Left ventricle myocardium inferior (tissue), 1 donor: ENCODE results near the gene INSIG1. TPM values are rescaled to one million over a fixed set of nuclear protein-coding genes. Genes with fewer than 3 reads are reported as not detected.

ENCODE experiments used
- DNase-seq: peaks from one replicate; pipeline ENCODE4 v3.0.0-alpha.2; 2020
- H3K27ac ChIP-seq: fragments of 200-600 bp; replicated peaks from 2 replicates; pipeline ENCODE4 v1.8.0; 2021
- H3K27me3 ChIP-seq: fragments of 200-600 bp; 2 replicates; pipeline ENCODE4 v1.8.0; 2021; ENCODE audit warnings: low read depth
- H3K36me3 ChIP-seq: fragments of 200-600 bp; 2 replicates; pipeline ENCODE4 v1.8.0; 2021
- H3K4me1 ChIP-seq: fragments of 200-600 bp; 2 replicates; pipeline ENCODE4 v1.8.0; 2021
- H3K4me3 ChIP-seq: fragments of 200-600 bp; 2 replicates; pipeline ENCODE4 v1.8.0; 2021; ENCODE audit warnings: mild to moderate bottlenecking, moderate library complexity
- H3K9me3 ChIP-seq: fragments of 200-600 bp; replicated peaks from 2 replicates; pipeline ENCODE4 v1.8.0; 2021
- intact Hi-C: fragments of 100-400 bp; cut with micrococcal nuclease; formaldehyde crosslinking; loops from one replicate; pipeline ENCODE4 v1.11.0; 2022
- total RNA-seq: library from RNA; stranded (reverse); fragmentation: NEBNext Ultra II Directional; extraction: Animal tissue kit (Norgen Biotek cat#: 25700); gene quantifications from one replicate; pipeline ENCODE4 v1.2.1, GENCODE V29; 2021
- TF ChIP-seq, protein P1 (sequence below): fragments of 200-600 bp; IDR thresholded peaks from 2 replicates; pipeline ENCODE4 v1.8.0; 2021; ENCODE audit warnings: antibody characterized with exemption, mild to moderate bottlenecking, borderline replicate concordance
- donor health status: DM: no; HTN: yes; CAD: no; lungs with severe emphysema.

INSIG1 gene
- total RNA-seq, 1 donor from 2014 or later, result 7.5 TPM

DNA sequence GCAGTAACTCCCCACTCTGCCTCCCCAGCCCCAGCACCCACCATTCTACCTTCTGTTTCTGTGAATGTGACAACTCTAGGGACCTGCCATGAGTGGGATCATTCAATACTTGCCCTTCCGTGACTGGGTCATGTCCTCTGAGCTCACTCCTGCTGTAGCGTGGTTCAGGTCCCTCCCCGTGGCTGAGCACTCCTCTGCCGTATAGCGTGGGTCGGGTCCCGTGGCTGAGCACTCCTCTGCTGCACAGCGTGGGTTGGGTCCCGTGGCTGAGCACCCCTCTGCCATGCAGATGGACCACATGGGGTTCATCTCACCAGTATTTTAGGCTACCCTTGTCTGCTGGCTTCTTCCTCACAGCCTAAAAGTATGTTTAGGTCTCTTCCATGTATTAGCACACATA is 43.0 kb downstream of the INSIG1 start:
- H3K4me1 ChIP-seq, result peaks cover 10% of the 10 kb centered on the region

DNA sequence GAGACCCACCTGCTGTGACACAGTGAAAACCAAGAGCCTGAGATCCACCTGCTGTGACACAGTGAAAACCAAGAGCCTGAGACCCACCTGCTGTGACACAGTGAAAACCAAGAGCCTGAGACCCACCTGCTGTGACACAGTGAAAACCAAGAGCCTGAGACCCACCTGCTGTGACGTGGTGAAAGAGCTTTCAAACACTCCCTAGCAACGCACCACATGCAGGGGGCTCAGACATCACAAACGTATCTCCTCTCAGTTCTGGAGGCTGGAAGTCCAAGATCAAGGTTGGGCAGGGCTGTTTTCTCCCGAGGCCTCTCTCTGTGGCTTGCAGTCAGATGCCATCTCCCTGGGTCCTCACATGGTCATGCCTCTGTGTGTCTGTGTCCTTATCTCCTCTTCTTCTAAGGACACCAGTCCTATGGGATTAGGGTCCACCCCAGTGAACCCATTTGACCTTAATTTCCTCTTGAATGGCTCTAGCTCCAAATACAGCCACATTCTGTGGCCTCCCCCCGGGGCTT is 43.8 kb downstream of the INSIG1 start:
- H3K27me3 ChIP-seq, result peaks cover 82% of the 10 kb centered on the region

More for the DNA sequence above, 43.0 kb downstream of the INSIG1 start:
- intact Hi-C loops, result loop anchor here (5.0 to 10.0 kb wide), 2 partner anchors 148 to 416 kb away; no protein-coding TSS in a partner anchor
- TF ChIP-seq, protein P1, sequence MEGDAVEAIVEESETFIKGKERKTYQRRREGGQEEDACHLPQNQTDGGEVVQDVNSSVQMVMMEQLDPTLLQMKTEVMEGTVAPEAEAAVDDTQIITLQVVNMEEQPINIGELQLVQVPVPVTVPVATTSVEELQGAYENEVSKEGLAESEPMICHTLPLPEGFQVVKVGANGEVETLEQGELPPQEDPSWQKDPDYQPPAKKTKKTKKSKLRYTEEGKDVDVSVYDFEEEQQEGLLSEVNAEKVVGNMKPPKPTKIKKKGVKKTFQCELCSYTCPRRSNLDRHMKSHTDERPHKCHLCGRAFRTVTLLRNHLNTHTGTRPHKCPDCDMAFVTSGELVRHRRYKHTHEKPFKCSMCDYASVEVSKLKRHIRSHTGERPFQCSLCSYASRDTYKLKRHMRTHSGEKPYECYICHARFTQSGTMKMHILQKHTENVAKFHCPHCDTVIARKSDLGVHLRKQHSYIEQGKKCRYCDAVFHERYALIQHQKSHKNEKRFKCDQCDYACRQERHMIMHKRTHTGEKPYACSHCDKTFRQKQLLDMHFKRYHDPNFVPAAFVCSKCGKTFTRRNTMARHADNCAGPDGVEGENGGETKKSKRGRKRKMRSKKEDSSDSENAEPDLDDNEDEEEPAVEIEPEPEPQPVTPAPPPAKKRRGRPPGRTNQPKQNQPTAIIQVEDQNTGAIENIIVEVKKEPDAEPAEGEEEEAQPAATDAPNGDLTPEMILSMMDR, result no peak
- DNase-seq, result no peak
- Histone ChIP-seq H3K27ac (no peak overlapping the region), H3K36me3 (no peaks in the 10 kb centered on the region), H3K27me3 (peaks cover 86% of the 10 kb centered on the region), H3K9me3 (no peaks in the 10 kb centered on the region), H3K4me3 (no peak overlapping the region)

DNA sequence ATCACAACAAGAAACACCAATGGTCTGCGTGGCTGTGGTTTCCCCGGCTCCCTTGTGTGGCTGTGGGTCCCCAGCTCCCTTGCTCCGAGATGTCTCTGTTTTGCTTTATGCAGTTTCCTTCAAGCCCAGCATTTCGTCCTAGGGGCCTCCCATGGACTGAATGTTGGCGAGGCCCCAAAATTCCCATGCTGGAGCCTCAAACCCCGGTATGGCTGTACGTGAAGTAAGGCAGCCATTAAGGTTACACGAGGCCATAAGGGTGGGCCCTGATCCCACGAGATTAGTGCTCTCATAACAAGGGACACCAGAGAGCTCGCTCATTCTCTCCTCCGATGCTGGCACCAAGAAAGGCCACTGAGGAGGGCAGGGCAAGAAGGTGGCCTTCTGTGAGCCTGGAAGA is 44.6 kb downstream of the INSIG1 start:
- peaks cover 10% of the 10 kb centered on the region for H3K4me1 ChIP-seq
- DNase-seq, result no peak
- no peaks in the 10 kb centered on the region for H3K9me3 ChIP-seq
- peaks cover 75% of the 10 kb centered on the region for H3K27me3 ChIP-seq
- TF ChIP-seq, protein P1, result no peak
- H3K36me3 ChIP-seq, result no peaks in the 10 kb centered on the region
- no peak overlapping the region for H3K27ac ChIP-seq
- intact Hi-C loops, result loop anchor here (5.0 to 10.0 kb wide), 2 partner anchors 150 to 418 kb away; no protein-coding TSS in a partner anchor
- H3K4me3 ChIP-seq, result no peak overlapping the region

More for the DNA sequence above, 43.8 kb downstream of the INSIG1 start:
- intact Hi-C loops, result loop anchor here (5.0 to 10.0 kb wide), 2 partner anchors 149 to 417 kb away; no protein-coding TSS in a partner anchor
- no peak for DNase-seq
- H3K4me3 ChIP-seq, result no peak overlapping the region
- no peaks in the 10 kb centered on the region for H3K9me3 ChIP-seq
- no peaks in the 10 kb centered on the region for H3K36me3 ChIP-seq
- TF ChIP-seq, protein P1, result no peak
- H3K27ac ChIP-seq, result no peak overlapping the region
- peaks cover 10% of the 10 kb centered on the region for H3K4me1 ChIP-seq

DNA sequence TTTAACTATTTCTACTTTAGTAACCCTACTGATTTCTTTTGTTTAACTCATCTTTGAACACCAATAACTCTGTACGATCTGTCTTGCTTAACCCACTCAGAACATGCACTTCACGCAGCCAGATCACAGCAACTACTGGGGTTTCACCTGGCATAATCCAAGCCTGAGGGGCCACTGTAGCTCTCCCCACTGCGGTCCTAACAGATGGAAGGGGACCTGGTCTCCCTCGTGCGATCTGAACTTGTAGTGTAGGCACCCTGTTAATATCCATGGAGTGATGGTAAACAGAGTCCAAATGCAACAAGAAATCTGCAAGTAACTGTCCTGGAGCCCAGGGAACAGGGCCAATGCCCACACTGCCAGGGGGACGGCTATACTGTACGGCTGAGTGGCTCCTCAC is 45.5 kb downstream of the INSIG1 start:
- Histone ChIP-seq H3K9me3 (no peaks in the 10 kb centered on the region), H3K4me1 (peaks cover 10% of the 10 kb centered on the region), H3K27ac (no peak overlapping the region), H3K36me3 (no peaks in the 10 kb centered on the region), H3K4me3 (no peak overlapping the region), H3K27me3 (peaks cover 66% of the 10 kb centered on the region)
- TF ChIP-seq, protein P1, result no peak
- no peak for DNase-seq
- intact Hi-C loops, result loop anchor here (5.0 to 10.0 kb wide), 2 partner anchors 151 to 418 kb away; no protein-coding TSS in a partner anchor

DNA sequence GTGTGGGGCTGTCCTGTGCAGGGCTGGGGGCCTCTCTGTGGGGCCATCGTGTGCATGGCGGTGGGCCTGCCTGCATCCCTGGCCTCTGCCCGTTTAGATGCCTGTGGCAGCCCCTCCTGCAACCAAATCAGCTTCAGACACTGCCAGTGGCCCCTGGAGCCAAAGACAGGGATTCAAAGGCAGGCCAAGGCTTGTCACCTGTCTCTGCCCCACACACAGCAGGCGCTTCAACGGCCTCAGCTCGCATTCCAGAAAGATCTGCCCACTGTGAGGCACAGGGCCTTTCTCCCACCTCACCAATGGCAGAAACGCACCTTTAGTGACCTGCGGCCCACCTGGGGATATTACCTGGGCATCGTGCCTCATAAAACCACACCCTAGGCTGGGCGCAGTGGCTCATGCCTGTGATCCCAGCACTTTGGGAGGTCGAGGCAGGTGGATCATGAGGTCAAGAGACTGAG is 46.0 kb downstream of the INSIG1 start:
- Histone ChIP-seq H3K4me3 (no peak overlapping the region), H3K4me1 (peaks cover 10% of the 10 kb centered on the region), H3K36me3 (no peaks in the 10 kb centered on the region), H3K27me3 (peaks cover 62% of the 10 kb centered on the region), H3K27ac (no peak overlapping the region), H3K9me3 (no peaks in the 10 kb centered on the region)
- DNase-seq, result no peak
- intact Hi-C loops, result loop anchor here (5.0 to 10.0 kb wide), 2 partner anchors 151 to 419 kb away; no protein-coding TSS in a partner anchor
- TF ChIP-seq, protein P1, result no peak
